Activated CD8-positive, alpha-beta memory T cell treated with anti-CD3 and anti-CD28 coated beads, Interleukin-2, amount 50 U/mL, for 1 hour (primary cell): ENCODE measurements around the gene CGB7.

Source experiments
- DNase-seq: peaks from one replicate; pipeline ENCODE4 v3.0.0-alpha.2; 2020; ENCODE audit errors: extremely low read depth

CGB7 gene

DNA sequence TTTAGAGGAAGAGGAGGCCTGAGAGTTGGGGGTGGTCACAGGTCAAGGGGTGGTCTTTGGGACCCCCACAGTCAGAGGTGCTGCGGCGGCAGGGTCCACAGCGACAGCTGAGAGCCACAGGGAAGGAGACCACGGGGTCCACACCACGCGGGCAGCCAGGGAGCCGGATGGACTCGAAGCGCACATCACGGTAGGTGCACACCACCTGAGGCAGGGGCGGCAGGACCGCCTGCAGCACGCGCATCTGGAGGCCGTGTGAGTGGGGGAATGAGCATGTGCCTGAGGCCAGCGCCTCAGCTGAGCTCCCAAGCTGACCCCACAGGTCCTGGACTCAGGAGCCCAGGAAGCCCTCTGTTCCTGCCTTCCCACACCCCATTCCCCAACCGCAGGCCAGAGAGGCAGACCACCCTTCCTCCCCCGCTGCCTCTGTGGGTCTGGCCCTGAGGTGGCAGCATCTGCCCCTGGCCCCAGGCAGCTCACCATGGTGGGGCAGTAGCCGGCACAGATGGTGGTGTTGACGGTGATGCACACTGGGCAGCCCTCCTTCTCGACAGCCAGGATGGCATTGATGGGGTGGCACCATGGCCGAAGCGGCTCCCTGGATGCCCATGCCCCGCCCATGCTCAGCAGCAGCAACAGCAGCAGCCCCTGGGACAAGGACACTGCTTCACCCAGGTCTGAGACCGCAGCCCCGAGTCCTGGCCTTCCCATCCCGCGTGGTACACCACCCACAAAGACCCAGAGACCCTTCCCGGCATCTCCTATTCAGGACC is 41.3 kb downstream of the CGB7 start:
- no peak for DNase-seq

DNA sequence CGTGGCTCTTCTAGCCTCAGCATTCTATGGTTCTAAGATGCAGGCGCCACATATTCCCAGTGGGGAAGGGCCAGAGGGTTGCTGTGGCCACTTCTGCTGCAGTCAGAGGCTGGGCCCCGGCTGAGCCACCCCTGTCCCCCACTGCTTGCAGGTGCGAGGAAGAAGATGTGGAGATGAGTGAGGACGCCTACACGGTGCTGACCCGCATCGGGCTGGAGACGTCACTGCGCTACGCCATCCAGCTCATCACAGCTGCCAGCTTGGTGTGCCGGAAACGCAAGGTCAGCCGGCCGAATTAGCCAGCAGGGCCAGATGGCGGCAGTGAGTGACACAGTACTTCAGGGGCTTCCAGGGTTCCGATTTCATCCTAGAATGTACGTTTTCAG is 42.7 kb downstream of the CGB7 start:
- no peak for DNase-seq

DNA sequence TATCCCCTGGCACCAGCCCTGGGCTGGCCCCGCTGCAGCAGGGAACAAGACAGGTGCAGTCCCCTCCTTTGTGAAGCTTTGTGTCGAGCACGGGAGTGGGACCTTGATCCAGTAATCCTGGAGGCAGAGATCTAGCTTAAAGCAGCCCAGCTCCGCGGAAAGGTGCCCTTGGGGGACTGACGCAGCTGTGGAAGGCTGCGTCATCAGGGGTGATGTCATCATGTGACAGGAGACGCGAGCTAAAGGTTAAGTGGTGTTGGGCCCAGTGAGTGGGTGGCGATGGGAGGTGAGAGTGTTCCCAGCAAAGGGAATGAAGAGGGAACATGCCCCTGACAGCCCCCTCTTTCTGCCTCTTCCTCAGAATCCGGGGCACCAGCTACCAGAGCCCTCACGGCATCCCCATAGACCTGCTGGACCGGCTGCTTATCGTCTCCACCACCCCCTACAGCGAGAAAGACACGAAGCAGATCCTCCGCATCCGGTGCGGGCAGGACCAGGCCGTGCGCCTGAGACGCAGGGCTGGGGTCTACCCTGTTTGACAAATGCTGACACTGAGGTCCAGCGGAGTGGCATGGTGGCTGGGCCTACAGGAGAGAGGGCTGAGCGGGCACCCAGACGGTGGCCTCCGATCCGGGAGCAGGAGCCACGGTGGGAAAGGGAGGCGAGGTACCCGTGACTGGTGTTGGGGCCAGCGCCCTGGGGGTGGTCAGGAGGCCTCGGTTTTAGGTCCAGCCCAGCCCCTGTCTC is 43.3 kb downstream of the CGB7 start:
- no peak for DNase-seq

DNA sequence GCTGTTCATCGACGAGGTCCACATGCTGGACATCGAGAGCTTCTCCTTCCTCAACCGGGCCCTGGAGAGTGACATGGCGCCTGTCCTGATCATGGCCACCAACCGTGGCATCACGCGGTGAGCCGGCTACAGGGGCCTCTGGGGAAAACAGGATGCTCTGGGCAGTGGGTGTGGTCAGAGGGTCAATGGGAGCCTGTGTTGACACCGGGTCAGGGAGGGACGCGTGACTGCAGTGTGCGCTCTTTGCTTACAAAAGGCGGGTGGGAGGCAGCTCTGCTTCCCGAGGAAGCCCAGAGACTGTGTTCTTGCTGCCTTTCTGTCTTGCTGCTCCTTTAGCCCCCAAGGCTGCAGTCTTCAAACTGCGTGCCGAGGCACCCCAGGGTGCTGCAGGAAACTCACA is 46.4 kb downstream of the CGB7 start:
- no peak for DNase-seq

DNA sequence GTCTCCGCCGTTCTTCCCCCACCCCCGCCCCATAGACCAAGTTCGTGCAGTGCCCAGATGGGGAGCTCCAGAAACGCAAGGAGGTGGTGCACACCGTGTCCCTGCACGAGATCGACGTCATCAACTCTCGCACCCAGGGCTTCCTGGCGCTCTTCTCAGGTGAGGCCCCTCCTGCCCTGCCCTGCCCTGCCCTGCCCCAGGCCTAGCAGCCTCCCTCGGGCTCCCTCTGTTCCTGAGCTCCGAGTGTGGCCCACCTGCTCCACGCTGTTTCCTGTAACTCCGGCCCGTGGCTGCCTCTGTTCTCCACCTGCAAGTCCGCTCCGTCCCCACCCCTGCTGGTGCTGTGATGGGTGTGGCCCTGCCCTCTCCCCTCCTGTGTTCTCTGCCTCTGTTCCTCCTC is 47.1 kb downstream of the CGB7 start:
- DNase-seq: no peak

DNA sequence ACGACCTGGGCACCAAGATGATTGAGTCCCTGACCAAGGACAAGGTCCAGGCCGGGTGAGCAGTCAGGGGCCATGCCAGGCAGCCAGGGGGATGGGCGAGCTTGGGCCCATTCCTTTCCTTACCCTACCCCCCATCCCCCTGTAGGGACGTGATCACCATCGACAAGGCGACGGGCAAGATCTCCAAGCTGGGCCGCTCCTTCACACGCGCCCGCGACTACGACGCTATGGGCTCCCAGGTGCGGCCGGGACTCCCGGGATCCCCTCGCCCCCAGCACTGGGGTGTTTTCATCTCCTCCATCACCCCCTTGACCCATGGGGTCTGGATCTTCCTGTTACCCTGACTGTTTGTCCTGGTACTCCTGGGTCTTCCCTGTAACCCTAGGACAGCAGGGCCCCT is 47.7 kb downstream of the CGB7 start:
- no peak for DNase-seq

DNA sequence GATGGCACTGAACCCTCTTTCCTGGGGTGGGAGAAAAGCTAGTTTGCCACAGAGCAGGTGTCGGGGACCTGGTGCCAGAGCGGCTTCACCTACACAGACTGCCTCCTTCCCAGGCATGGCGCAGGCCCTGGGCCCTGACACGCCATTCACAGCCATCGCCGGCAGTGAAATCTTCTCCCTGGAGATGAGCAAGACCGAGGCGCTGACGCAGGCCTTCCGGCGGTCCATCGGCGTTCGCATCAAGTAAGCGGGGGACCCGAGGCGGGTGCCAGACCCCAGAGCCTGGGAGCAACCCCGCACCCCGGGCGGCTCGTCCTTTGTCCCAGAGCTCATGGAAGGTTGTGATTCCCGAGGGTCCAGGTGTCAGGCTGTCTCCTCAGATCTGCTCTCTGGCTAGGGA is 50.6 kb downstream of the CGB7 start:
- no peak for DNase-seq

DNA sequence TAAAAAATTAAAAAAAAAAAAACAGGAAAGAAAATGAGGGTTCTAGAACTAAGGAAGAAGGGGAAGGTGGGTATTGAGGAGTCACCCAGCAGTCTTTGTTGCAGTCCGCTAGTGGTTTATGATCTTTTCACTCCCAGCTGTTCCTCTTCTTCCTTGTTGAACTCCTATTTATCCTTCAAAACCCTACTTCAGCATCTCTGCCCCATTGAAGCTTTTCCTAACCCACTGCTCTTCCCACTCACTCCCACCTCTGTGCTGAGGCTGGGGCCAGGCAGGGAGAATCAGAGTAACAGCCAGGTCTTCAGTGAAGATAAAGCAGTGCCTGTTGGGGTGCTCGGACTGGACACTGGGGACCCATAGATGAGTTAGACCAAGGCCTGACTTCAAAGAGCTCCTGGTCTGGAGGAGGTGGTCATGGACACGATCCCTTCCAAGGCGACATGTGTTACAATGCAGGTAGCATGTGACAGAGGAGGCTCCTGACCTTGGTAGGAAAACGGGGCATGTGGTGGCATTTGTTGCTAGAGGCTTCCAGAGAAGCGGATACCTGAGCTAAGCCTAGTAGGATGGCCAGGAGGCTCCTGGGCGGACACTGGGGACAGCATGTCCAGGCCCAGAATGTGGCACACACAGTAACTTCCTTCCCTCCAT is 52.5 kb downstream of the CGB7 start:
- no peak for DNase-seq
